Measurements from ENCODE around the gene RAB38. TPM values are rescaled to one million over a fixed set of nuclear protein-coding genes. Genes with fewer than 3 reads are reported as not detected.

Gene RAB38
- total and polyA plus RNA-seq, 3 donors from 2014 or later, result 3.9 to 5.9 (median 5.5) TPM

DNA sequence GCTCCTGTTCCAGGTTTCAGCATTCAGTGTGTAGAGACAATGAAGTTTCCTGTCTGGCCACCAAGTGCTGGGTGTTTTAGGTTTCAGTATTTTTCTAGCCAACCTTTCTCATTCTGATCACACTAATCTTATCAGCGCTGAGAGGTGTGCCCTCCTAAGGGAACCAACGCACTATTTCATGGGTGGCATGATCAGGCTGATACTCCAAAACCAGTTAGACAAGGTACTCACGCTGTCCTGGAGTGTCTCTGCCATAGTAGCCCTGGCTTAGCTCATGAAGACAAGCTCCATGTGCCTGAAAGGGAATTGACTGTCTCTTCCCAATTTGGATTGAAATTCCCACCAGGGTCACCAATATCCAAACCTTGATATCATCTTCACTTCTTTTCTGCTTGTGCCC lies 8.0 kb upstream of the RAB38 start:
- Histone ChIP-seq H3K27me3 (no peaks in the 10 kb centered on the region), H3K4me3 (no peak overlapping the region), H3K36me3 (ENCODE audit: low read depth, missing control alignments) (no peaks in the 10 kb centered on the region), H3K9me3 (no peaks in the 10 kb centered on the region), H3K27ac (no peak overlapping the region), H3K4me1 (no peaks in the 10 kb centered on the region)
- DNase-seq, result no peak
- intact Hi-C loops (cut with DNase I; ENCODE audit: low total_unique reads), result no loop called here
- TF ChIP-seq, protein P1, sequence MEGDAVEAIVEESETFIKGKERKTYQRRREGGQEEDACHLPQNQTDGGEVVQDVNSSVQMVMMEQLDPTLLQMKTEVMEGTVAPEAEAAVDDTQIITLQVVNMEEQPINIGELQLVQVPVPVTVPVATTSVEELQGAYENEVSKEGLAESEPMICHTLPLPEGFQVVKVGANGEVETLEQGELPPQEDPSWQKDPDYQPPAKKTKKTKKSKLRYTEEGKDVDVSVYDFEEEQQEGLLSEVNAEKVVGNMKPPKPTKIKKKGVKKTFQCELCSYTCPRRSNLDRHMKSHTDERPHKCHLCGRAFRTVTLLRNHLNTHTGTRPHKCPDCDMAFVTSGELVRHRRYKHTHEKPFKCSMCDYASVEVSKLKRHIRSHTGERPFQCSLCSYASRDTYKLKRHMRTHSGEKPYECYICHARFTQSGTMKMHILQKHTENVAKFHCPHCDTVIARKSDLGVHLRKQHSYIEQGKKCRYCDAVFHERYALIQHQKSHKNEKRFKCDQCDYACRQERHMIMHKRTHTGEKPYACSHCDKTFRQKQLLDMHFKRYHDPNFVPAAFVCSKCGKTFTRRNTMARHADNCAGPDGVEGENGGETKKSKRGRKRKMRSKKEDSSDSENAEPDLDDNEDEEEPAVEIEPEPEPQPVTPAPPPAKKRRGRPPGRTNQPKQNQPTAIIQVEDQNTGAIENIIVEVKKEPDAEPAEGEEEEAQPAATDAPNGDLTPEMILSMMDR (IDR thresholded peaks at IDR 0.05), result no peak
- no peak for TF ChIP-seq POLR2A (IDR thresholded peaks at IDR 0.05)
- 83 to 90% methylated on average over 3 of the region's 3 CpGs for WGBS, 2 donors

DNA sequence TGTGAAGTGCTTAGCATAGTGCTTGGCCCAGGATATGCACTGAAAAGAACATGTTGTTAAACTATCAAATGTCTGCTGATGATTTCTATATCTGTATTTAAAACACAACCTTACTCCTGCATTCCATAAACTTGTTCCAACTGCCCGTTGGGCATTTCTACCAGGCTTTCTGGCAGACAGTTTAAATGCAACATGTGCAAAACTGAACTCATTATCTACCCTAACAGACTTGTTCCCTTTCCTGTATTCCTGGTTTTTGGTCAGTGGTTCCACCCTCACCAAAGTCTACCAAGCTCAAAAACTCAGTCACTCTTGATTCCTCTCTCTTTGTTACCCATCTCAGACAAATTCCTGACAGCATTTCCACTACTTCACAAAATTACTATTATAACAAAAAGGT lies 6.5 kb upstream of the RAB38 start:
- no peak for DNase-seq
- H3K9me3 ChIP-seq, result no peaks in the 10 kb centered on the region
- intact Hi-C loops (cut with DNase I; ENCODE audit: low total_unique reads), result no loop called here
- H3K36me3 ChIP-seq (ENCODE audit: low read depth, missing control alignments), result no peaks in the 10 kb centered on the region
- H3K4me3 ChIP-seq, result no peak overlapping the region
- H3K27ac ChIP-seq, result no peak overlapping the region
- 41 to 50% methylated on average over 1 of the region's 1 CpG for WGBS, 2 donors
- TF ChIP-seq POLR2A (IDR thresholded peaks at IDR 0.05), result no peak
- TF ChIP-seq, protein P1 (IDR thresholded peaks at IDR 0.05), result no peak
- H3K4me1 ChIP-seq, result no peaks in the 10 kb centered on the region
- H3K27me3 ChIP-seq, result no peaks in the 10 kb centered on the region

DNA sequence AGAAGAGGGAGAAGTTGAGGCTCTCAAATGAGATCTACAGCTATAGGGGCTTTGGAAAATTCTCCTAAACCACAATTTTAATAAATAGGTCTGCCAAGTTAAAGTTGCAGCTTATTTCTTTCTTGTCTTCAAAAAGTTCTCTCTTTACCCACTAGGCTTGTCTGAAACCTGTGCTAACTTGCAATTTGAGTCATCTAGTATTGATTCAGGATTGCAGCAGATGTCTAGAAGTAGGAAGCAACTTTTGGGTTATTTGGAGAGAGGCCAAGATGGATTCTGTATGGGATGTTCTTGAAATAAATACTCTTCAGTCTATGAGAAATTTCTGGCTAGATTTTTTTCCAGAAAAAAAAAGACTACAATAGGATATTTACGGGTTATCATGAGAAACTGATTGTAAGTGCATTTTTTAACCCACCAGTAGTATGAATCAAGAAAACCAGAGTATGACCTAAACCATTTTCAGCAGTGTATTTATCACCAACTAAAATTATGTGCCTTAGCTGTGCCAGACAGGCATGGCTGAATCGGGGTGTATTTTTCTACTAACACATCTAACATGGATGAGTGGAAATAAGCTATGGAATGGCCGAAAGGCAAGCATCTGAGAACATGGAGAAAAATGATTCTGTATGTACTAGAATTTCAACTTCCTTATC lies 4.9 kb upstream of the RAB38 start:
- H3K4me1 ChIP-seq, result no peaks in the 10 kb centered on the region
- no peak for DNase-seq
- WGBS, 2 donors, result 77 to 88% methylated on average over 3 of the region's 3 CpGs
- H3K27ac ChIP-seq, result no peak overlapping the region
- intact Hi-C loops (cut with DNase I; ENCODE audit: low total_unique reads), result no loop called here
- TF ChIP-seq POLR2A (IDR thresholded peaks at IDR 0.05), result no peak
- TF ChIP-seq, protein P1 (IDR thresholded peaks at IDR 0.05), result no peak
- H3K27me3 ChIP-seq, result no peaks in the 10 kb centered on the region
- no peaks in the 10 kb centered on the region for H3K36me3 ChIP-seq (ENCODE audit: low read depth, missing control alignments)
- no peaks in the 10 kb centered on the region for H3K9me3 ChIP-seq
- no peak overlapping the region for H3K4me3 ChIP-seq

DNA sequence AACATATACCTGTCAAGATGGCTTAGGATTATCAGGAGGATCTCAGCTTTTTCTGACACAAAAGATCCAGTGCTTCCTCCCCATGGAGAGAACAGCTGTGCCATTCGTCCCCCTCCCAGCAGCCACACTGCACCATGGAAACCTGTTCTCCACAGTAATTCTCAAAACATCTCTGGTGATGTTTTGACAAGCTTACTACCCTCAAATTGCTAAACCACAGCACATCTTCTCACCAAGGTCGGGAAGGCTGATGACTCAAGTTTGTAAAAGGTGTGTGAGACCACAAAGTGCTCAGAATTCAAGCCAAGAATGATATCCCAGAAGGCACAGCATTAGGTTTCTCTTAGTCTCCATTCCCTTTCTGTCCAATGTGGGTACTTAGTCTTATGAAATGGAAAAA lies 3.9 kb upstream of the RAB38 start:
- no peaks in the 10 kb centered on the region for H3K4me1 ChIP-seq
- DNase-seq, result no peak
- H3K36me3 ChIP-seq (ENCODE audit: low read depth, missing control alignments), result no peaks in the 10 kb centered on the region
- H3K27me3 ChIP-seq, result no peaks in the 10 kb centered on the region
- 83 to 84% methylated on average over 2 of the region's 2 CpGs for WGBS, 2 donors
- intact Hi-C loops (cut with DNase I; ENCODE audit: low total_unique reads), result no loop called here
- H3K9me3 ChIP-seq, result no peaks in the 10 kb centered on the region
- H3K27ac ChIP-seq, result no peak overlapping the region
- no peak for TF ChIP-seq POLR2A (IDR thresholded peaks at IDR 0.05)
- no peak overlapping the region for H3K4me3 ChIP-seq

DNA sequence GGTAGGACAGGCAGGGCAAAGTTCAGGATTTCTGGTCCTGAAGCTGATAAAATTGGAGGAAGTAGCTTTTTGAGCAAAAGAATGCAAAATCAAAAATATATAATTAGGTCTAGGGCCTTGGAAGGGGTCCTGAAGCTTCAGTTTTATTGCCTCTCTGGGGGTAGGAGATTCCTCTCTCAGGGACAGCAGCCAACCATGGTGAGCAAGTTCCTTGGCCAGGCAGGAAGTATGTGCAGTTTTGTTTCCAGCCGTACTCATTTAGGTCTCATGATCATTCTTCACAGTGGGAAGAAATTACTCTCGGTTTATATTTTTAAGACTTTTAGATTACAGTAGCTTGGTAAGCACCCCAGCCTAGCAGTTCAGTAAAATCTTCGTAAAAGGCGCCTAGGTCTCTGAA lies 2.9 kb upstream of the RAB38 start:
- intact Hi-C loops (cut with DNase I; ENCODE audit: low total_unique reads), result no loop called here
- 61 to 68% methylated on average over 4 of the region's 4 CpGs for WGBS, 2 donors
- DNase-seq, result peak; percentile 46

More for the DNA sequence above, 2.9 kb upstream of the RAB38 start:
- H3K4me3 ChIP-seq, result no peak overlapping the region
- H3K4me1 ChIP-seq, result no peaks in the 10 kb centered on the region
- H3K36me3 ChIP-seq (ENCODE audit: low read depth, missing control alignments), result no peaks in the 10 kb centered on the region
- no peak overlapping the region for H3K27ac ChIP-seq
- TF ChIP-seq, protein P1 (IDR thresholded peaks at IDR 0.05), result no peak
- no peak for TF ChIP-seq POLR2A (IDR thresholded peaks at IDR 0.05)
- no peaks in the 10 kb centered on the region for H3K27me3 ChIP-seq
- H3K9me3 ChIP-seq, result no peaks in the 10 kb centered on the region
